ENCODE measurements around the gene SNRPD3.

DNA sequence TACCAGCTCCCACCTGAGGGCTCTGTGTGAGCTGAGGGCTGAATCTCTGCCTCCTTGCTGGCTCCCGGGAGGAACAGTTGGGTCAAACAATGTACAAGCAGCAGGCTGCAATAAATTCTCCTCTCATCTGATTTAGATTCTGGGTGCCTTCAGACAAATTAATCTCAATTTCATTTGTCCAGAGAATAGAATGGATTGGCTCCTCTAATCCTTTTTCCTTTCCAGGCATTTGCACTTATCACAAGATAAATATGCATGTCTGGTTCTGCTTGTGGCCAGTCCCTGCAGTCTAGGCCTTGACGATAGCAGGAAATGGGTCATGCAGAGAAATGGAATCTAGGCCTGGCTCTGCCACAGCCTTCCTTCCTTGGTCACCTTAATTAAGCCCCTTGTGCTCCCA, 31.9 kb upstream of the SNRPD3 start:
- TF ChIP-seq, protein P1, sequence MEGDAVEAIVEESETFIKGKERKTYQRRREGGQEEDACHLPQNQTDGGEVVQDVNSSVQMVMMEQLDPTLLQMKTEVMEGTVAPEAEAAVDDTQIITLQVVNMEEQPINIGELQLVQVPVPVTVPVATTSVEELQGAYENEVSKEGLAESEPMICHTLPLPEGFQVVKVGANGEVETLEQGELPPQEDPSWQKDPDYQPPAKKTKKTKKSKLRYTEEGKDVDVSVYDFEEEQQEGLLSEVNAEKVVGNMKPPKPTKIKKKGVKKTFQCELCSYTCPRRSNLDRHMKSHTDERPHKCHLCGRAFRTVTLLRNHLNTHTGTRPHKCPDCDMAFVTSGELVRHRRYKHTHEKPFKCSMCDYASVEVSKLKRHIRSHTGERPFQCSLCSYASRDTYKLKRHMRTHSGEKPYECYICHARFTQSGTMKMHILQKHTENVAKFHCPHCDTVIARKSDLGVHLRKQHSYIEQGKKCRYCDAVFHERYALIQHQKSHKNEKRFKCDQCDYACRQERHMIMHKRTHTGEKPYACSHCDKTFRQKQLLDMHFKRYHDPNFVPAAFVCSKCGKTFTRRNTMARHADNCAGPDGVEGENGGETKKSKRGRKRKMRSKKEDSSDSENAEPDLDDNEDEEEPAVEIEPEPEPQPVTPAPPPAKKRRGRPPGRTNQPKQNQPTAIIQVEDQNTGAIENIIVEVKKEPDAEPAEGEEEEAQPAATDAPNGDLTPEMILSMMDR (IDR thresholded peaks at IDR 0.05), result no peak
- no peak for TF ChIP-seq EZH2 (IDR thresholded peaks at IDR 0.05)

Measured in neural progenitor cell (in vitro differentiated cells).